Bronchial epithelial cell (primary cell): Measurements from ENCODE around the gene ECM1. TPM values are rescaled to one million over a fixed set of nuclear protein-coding genes. Genes with fewer than 3 reads are reported as not detected.
A peak's percentile ranks its signal among the peaks of the same experiment; 100 is the strongest.

Experiments
- DNase-seq: peaks from one replicate; pipeline ENCODE4 v3.0.0-alpha.2; 2010; ENCODE audit warnings: low read depth
- FAIRE-seq: peaks from 2 replicates; lab custom pipeline; 2011; peaks lifted over from hg19 to GRCh38; lab: Jason Lieb, UNC
- H3K27me3 ChIP-seq: 2 replicates; pipeline ENCODE4 v1.5.1; 2011; ENCODE audit warnings: low read length; ENCODE audit not compliant: control insufficient read depth, insufficient read depth
- H3K36me3 ChIP-seq: 2 replicates; pipeline ENCODE4 v1.5.1; 2011; ENCODE audit warnings: low read length; ENCODE audit not compliant: control insufficient read depth, insufficient read depth
- H3K4me3 ChIP-seq: 2 replicates; pipeline ENCODE4 v1.5.1; 2011; ENCODE audit warnings: mild to moderate bottlenecking, low read depth, low read length, control low read depth
- CTCF ChIP-seq: IDR thresholded peaks from 2 replicates; pipeline ENCODE4 v1.5.1; 2011; ENCODE audit warnings: mild to moderate bottlenecking, moderate library complexity, low read length, control low read depth, inconsistent platforms; ENCODE audit not compliant: insufficient read depth, severe bottlenecking
- total RNA-seq: library from RNA; depleted of rRNA; stranded (reverse); fragments of >200 nt; gene quantifications from 2 replicates; pipeline ENCODE4 v1.2.1, GENCODE V29; 2014

ECM1 gene
- total RNA-seq, 1 donor from 2014 or later: 5.8 TPM

GRCh38 chr1:150553392-150554085 is 45.6 kb downstream of the ECM1 start:
- DNase-seq (no peak), FAIRE-seq (no peak)
- no peak overlapping the region for H3K4me3 ChIP-seq
- no peaks in the 10 kb centered on the region for H3K27me3 ChIP-seq
- no peak for TF ChIP-seq CTCF
- peaks cover 9% of the 10 kb centered on the region for H3K36me3 ChIP-seq

- FAIRE-seq (no peak), DNase-seq (no peak)
- TF ChIP-seq CTCF: no peak
- peaks cover 9% of the 10 kb centered on the region for H3K36me3 ChIP-seq
- H3K27me3 ChIP-seq: no peaks in the 10 kb centered on the region
- H3K4me3 ChIP-seq: no peak overlapping the region
These were observed 46.2 kb downstream of the ECM1 start for GRCh38 chr1:150554086-150554452.

GRCh38 chr1:150555198-150555970 is 47.5 kb downstream of the ECM1 start:
- DNase-seq (no peak), FAIRE-seq (peak; percentile 96)
- H3K4me3 ChIP-seq: no peak overlapping the region
- no peak for TF ChIP-seq CTCF
- no peaks in the 10 kb centered on the region for H3K27me3 ChIP-seq
- peaks cover 9% of the 10 kb centered on the region for H3K36me3 ChIP-seq

DNA sequence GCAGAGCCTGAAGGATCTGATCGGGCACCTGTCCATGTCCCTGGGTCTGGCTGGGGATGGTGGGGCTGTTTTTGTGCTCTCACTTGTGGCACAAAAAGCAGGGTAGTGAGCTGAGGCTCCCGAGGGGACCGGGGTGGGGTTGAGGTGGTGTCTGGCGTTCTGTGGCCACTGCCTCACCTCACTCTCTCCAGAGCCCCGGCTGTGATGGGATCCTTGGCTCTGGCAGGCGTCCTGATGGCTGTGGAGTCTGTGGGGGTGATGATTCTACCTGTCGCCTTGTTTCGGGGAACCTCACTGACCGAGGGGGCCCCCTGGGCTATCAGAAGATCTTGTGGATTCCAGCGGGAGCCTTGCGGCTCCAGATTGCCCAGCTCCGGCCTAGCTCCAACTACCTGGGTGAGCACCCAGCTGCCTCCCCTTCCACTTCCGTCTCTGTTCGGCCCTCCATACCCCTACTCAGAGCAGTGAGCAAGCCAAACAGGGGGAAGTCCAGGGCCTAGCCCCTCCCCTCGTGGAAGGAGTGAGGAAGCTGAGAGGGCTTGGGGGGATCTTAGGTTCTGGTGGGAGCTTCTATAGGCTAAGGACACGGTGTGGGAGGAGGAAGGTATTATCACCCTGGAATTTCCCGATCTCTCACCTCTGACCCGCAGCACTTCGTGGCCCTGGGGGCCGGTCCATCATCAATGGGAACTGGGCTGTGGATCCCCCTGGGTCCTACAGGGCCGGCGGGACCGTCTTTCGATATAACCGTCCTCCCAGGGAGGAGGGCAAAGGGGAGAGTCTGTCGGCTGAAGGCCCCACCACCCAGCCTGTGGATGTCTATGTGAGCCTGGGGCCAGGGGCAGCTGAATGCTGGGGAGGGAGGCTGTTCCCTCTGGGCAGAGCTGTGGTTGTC is 48.3 kb downstream of the ECM1 start:
- no peak for TF ChIP-seq CTCF
- H3K27me3 ChIP-seq: no peaks in the 10 kb centered on the region
- no peak overlapping the region for H3K4me3 ChIP-seq
- no peak for DNase-seq
- peaks cover 9% of the 10 kb centered on the region for H3K36me3 ChIP-seq
- FAIRE-seq: no peak

DNA sequence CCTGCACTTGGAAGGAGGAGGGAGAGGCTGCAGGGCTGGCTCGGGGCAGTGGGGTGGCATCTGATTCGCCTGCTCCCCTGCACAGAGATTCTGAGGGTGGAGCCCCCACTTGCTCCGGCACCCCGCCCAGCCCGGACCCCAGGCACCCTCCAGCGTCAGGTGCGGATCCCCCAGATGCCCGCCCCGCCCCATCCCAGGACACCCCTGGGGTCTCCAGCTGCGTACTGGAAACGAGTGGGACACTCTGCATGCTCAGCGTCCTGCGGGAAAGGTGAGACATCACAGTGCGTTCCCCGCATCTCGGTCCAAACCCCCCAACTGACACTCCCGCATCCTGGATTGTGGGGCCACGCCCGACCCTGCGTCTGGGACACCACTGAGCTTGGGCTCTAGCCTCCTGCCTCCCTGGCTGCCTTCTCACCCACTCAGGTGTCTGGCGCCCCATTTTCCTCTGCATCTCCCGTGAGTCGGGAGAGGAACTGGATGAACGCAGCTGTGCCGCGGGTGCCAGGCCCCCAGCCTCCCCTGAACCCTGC is 49.2 kb downstream of the ECM1 start:
- Histone ChIP-seq H3K36me3 (peaks cover 9% of the 10 kb centered on the region), H3K4me3 (no peak overlapping the region), H3K27me3 (no peaks in the 10 kb centered on the region)
- DNase-seq (no peak), FAIRE-seq (no peak)
- TF ChIP-seq CTCF: no peak
